PC-3 (cell line): ENCODE data around the gene CASS4.

Source experiments
- CTCF ChIP-seq: fragments of 300-600 bp; sonication (generic); conservative IDR thresholded peaks from 2 replicates; pipeline ENCODE4 v1.5.1; 2017; ENCODE audit warnings: antibody characterized with exemption, low read depth, mild to moderate bottlenecking, low read length
- EZH2 ChIP-seq: fragments of 300-600 bp; sonication (generic); IDR thresholded peaks from one replicate; pipeline ENCODE4 v1.6.1; 2017; ENCODE audit warnings: antibody characterized with exemption, mild to moderate bottlenecking, low read length; ENCODE audit not compliant: unreplicated experiment

GRCh38 chr20:56372850-56373249 lies 39.2 kb upstream of the CASS4 start:
- TF ChIP-seq EZH2 (no peak), CTCF (no peak)
